DOHH2 (cell line): Measurements from ENCODE around the gene GALNT3.

Source experiments
- H3F3A ChIP-seq: fragments of 200-600 bp; sonication (generic), shearing (Covaris generic); 2 replicates; pipeline ENCODE4 v1.6.0; 2016; ENCODE audit warnings: antibody characterized with exemption, mild to moderate bottlenecking; ENCODE audit not compliant: control insufficient read depth, insufficient read depth
- H3K27ac ChIP-seq: fragments of 200-600 bp; sonication (generic); 2 replicates; pipeline ENCODE4 v1.5.1; 2014; ENCODE audit warnings: low read depth, mild to moderate bottlenecking, low read length, moderate library complexity
- H3K27me3 ChIP-seq: fragments of 200-600 bp; sonication (generic); 2 replicates; pipeline ENCODE4 v1.6.1; 2014; ENCODE audit warnings: mild to moderate bottlenecking, low read length, mixed read lengths; ENCODE audit not compliant: control insufficient read depth
- H3K36me3 ChIP-seq: fragments of 200-600 bp; sonication (generic); 2 replicates; pipeline ENCODE4 v1.6.1; 2014; ENCODE audit warnings: mild to moderate bottlenecking, low read length, moderate library complexity, mixed read lengths; ENCODE audit not compliant: control insufficient read depth
- H3K4me1 ChIP-seq: fragments of 200-600 bp; sonication (generic); 2 replicates; pipeline ENCODE4 v1.6.1; 2014; ENCODE audit warnings: mild to moderate bottlenecking, low read length, mixed read lengths; ENCODE audit not compliant: control insufficient read depth
- H3K4me2 ChIP-seq: fragments of 200-600 bp; sonication (generic); 2 replicates; pipeline ENCODE4 v1.6.0; 2014; ENCODE audit warnings: mild to moderate bottlenecking, low read length, moderate library complexity
- H3K4me3 ChIP-seq: fragments of 200-600 bp; sonication (generic); 2 replicates; pipeline ENCODE4 v1.5.1; 2014; ENCODE audit warnings: mild to moderate bottlenecking, low read length, mixed read lengths
- H3K79me2 ChIP-seq: fragments of 200-600 bp; sonication (generic); 2 replicates; pipeline ENCODE4 v1.6.1; 2014; ENCODE audit warnings: mild to moderate bottlenecking, low read length, mixed read lengths; ENCODE audit not compliant: control insufficient read depth
- H3K9me2 ChIP-seq: fragments of 200-600 bp; sonication (generic); replicated peaks from 2 replicates; pipeline ENCODE4 v1.6.1; 2014; ENCODE audit warnings: mild to moderate bottlenecking, low read length, mixed read lengths; ENCODE audit not compliant: control insufficient read depth
- H3K9me3 ChIP-seq: fragments of 200-600 bp; sonication (generic); 2 replicates; pipeline ENCODE4 v1.6.1; 2014; ENCODE audit warnings: antibody characterized with exemption, low read length, mixed read lengths; ENCODE audit not compliant: control insufficient read depth, insufficient read depth
- H4K20me1 ChIP-seq: fragments of 200-600 bp; sonication (generic); 2 replicates; pipeline ENCODE4 v1.6.0; 2014; ENCODE audit warnings: low read depth, mild to moderate bottlenecking, antibody characterized with exemption, low read length, moderate library complexity; ENCODE audit not compliant: control insufficient read depth, insufficient read depth
- CTCF ChIP-seq: fragments of 200-600 bp; sonication (generic); IDR thresholded peaks from one replicate; pipeline ENCODE4 v1.5.1; 2014; ENCODE audit warnings: antibody characterized with exemption, mild to moderate bottlenecking, low read depth, low read length; ENCODE audit not compliant: poor library complexity, severe bottlenecking
- EZH2phosphoT487 ChIP-seq: fragments of 200-600 bp; sonication (generic); IDR thresholded peaks from 2 replicates; pipeline ENCODE4 v1.6.1; 2017; ENCODE audit warnings: borderline replicate concordance, mild to moderate bottlenecking, antibody characterized with exemption, low read length, moderate library complexity, mixed read lengths

GALNT3 gene

DNA sequence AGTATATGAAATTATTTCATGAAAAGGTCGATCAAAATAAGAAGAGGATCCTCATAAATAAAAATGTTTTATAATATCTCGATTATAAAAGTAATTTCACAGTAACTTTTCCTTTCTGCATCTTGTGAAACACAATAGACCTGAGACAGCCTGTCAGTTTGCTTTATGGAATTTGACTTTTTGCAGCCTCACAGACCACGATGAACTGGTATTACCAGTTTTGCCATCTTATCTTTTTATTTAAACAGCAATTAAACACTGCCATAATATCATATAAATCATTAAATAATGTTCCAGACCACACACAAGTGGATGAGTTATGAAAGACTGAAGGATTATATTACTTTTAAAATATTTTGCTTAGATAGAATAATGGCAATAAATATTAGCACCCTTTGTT lies 10.7 kb upstream of the GALNT3 start:
- H3K27me3 ChIP-seq = no peaks in the 10 kb centered on the region
- H3K4me2 ChIP-seq = no peak overlapping the region
- H3K9me3 ChIP-seq = no peaks in the 10 kb centered on the region
- TF ChIP-seq EZH2phosphoT487 (no peak), CTCF (no peak)
- H3K36me3 ChIP-seq = no peaks in the 10 kb centered on the region
- no peaks in the 10 kb centered on the region for H3K9me2 ChIP-seq
- H3K4me1 ChIP-seq = no peaks in the 10 kb centered on the region
- H4K20me1 ChIP-seq = no peaks in the 10 kb centered on the region
- no peaks in the 10 kb centered on the region for H3K79me2 ChIP-seq
- H3F3A ChIP-seq = no peaks in the 10 kb centered on the region
- no peak overlapping the region for H3K27ac ChIP-seq
- H3K4me3 ChIP-seq = no peak overlapping the region

GRCh38 chr2:165803123-165803760 lies 9.2 kb upstream of the GALNT3 start:
- no peaks in the 10 kb centered on the region for H4K20me1 ChIP-seq
- no peaks in the 10 kb centered on the region for H3K4me1 ChIP-seq
- no peaks in the 10 kb centered on the region for H3K9me2 ChIP-seq
- H3K4me3 ChIP-seq = no peak overlapping the region
- TF ChIP-seq CTCF (no peak), EZH2phosphoT487 (no peak)
- H3K27me3 ChIP-seq = no peaks in the 10 kb centered on the region
- H3F3A ChIP-seq = no peaks in the 10 kb centered on the region
- no peaks in the 10 kb centered on the region for H3K79me2 ChIP-seq
- no peaks in the 10 kb centered on the region for H3K9me3 ChIP-seq
- no peak overlapping the region for H3K27ac ChIP-seq
- no peak overlapping the region for H3K4me2 ChIP-seq
- no peaks in the 10 kb centered on the region for H3K36me3 ChIP-seq

DNA sequence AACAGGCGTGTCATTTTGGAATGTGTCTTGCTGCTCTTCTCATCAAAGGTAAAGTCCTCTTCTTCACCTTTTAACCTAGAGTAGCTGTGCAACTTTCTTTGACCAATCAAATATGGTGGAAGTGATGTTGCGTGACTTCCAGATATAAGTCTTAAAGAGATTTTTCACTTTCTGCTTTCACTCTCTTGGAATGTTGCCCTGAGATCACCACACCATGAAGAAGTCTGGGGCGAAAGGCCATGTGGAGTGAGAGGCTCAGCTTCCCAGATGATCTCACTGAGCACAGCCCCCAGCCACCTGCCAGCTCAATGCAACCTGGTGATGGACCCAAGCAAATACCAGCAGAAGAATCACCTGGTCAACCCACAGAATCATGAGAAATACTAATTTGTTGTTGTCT lies 7.1 kb upstream of the GALNT3 start:
- H3K9me2 ChIP-seq = no peaks in the 10 kb centered on the region
- H3F3A ChIP-seq = no peaks in the 10 kb centered on the region
- H4K20me1 ChIP-seq = no peaks in the 10 kb centered on the region
- no peak overlapping the region for H3K4me3 ChIP-seq
- H3K36me3 ChIP-seq = no peaks in the 10 kb centered on the region
- no peaks in the 10 kb centered on the region for H3K9me3 ChIP-seq
- H3K79me2 ChIP-seq = no peaks in the 10 kb centered on the region
- H3K27me3 ChIP-seq = no peaks in the 10 kb centered on the region
- no peaks in the 10 kb centered on the region for H3K4me1 ChIP-seq
- H3K4me2 ChIP-seq = no peak overlapping the region
- no peak overlapping the region for H3K27ac ChIP-seq
- TF ChIP-seq EZH2phosphoT487 = no peak
- TF ChIP-seq CTCF = no peak
